ENCODE results near the gene CRYGN.

CRYGN gene

GRCh38 chr7:151459726-151460473, 20.0 kb upstream of the CRYGN start:
- no peak for DNase-seq

GRCh38 chr7:151457534-151457933, 17.6 kb upstream of the CRYGN start:
- DNase-seq = no peak

- DNase-seq = no peak
Measured at GRCh38 chr7:151456782-151457181, 16.8 kb upstream of the CRYGN start.

GRCh38 chr7:151456276-151456675, 16.3 kb upstream of the CRYGN start:
- DNase-seq = no peak

GRCh38 chr7:151455690-151456089, 15.7 kb upstream of the CRYGN start:
- DNase-seq = no peak

GRCh38 chr7:151454932-151455530, 15.1 kb upstream of the CRYGN start:
- DNase-seq = no peak

- no peak for DNase-seq
Measured at GRCh38 chr7:151454305-151454704, 14.4 kb upstream of the CRYGN start.

GRCh38 chr7:151453326-151453791, 13.4 kb upstream of the CRYGN start:
- no peak for DNase-seq

GRCh38 chr7:151452680-151453325, 12.9 kb upstream of the CRYGN start:
- no peak for DNase-seq

- no peak for DNase-seq
Measured at GRCh38 chr7:151451626-151452571, 12.0 kb upstream of the CRYGN start.

GRCh38 chr7:151451156-151451555, 11.2 kb upstream of the CRYGN start:
- DNase-seq = no peak

- DNase-seq = no peak
Measured at GRCh38 chr7:151449990-151450389, 10.0 kb upstream of the CRYGN start.

GRCh38 chr7:151448261-151449252, 8.6 kb upstream of the CRYGN start:
- DNase-seq = peak; percentile 51

GRCh38 chr7:151447901-151448260, 7.9 kb upstream of the CRYGN start:
- no peak for DNase-seq

- DNase-seq = no peak
Measured at GRCh38 chr7:151447312-151447711, 7.4 kb upstream of the CRYGN start.

GRCh38 chr7:151446412-151446811, 6.5 kb upstream of the CRYGN start:
- DNase-seq = no peak

GRCh38 chr7:151444632-151445031, 4.7 kb upstream of the CRYGN start:
- no peak for DNase-seq

- DNase-seq = peak; percentile 8
Measured at GRCh38 chr7:151442776-151443496, 3.0 kb upstream of the CRYGN start.

- DNase-seq = no peak
Measured at GRCh38 chr7:151440799-151441445, 981 bp upstream of the CRYGN start.

GRCh38 chr7:151438864-151439601, 908 bp downstream of the CRYGN start:
- no peak for DNase-seq
